NCI-H510A (cell line): Measurements from ENCODE around the gene TNKS1BP1.
"Not testable (repeated sequence)": the region's sequence is repeated elsewhere in the genome, so short reads cannot be mapped to it uniquely, and the experiment has no call there.

ENCODE experiments used
- DNase-seq: peaks from one replicate; lab custom pipeline; 2025; lab: John Stamatoyannopoulos, UW

The TNKS1BP1 gene

GRCh38 chr11:57287884-57288283 is 36.9 kb downstream of the TNKS1BP1 start:
- no peak for DNase-seq

GRCh38 chr11:57283231-57283990 is 41.3 kb downstream of the TNKS1BP1 start:
- DNase-seq, result no peak

- DNase-seq, result not testable (repeated sequence)
Observed at GRCh38 chr11:57281546-57281945, 43.2 kb downstream of the TNKS1BP1 start.

GRCh38 chr11:57279116-57279515 is 45.6 kb downstream of the TNKS1BP1 start:
- DNase-seq, result no peak

- no peak for DNase-seq
Observed at GRCh38 chr11:57278721-57279095, 46.0 kb downstream of the TNKS1BP1 start.

GRCh38 chr11:57277845-57278720 is 46.7 kb downstream of the TNKS1BP1 start:
- DNase-seq, result no peak

- no peak for DNase-seq
Observed at GRCh38 chr11:57276971-57277675, 47.6 kb downstream of the TNKS1BP1 start.

GRCh38 chr11:57276169-57276970 is 48.4 kb downstream of the TNKS1BP1 start:
- DNase-seq, result no peak

GRCh38 chr11:57275582-57275981 is 49.2 kb downstream of the TNKS1BP1 start:
- DNase-seq, result no peak

- DNase-seq, result no peak
Observed at GRCh38 chr11:57274904-57275498, 49.8 kb downstream of the TNKS1BP1 start.

- no peak for DNase-seq
Observed at GRCh38 chr11:57273448-57274058, 51.2 kb downstream of the TNKS1BP1 start.

- no peak for DNase-seq
Observed at GRCh38 chr11:57269571-57270021, 55.2 kb downstream of the TNKS1BP1 start.

- DNase-seq, result no peak
Observed at GRCh38 chr11:57266157-57266556, 58.6 kb downstream of the TNKS1BP1 start.

GRCh38 chr11:57263351-57263750 is 61.4 kb downstream of the TNKS1BP1 start:
- no peak for DNase-seq

- no peak for DNase-seq
Observed at GRCh38 chr11:57262157-57262556, 62.6 kb downstream of the TNKS1BP1 start.

- DNase-seq, result no peak
Observed at GRCh38 chr11:57260937-57261783, 63.6 kb downstream of the TNKS1BP1 start.

GRCh38 chr11:57256119-57256518 is 68.6 kb downstream of the TNKS1BP1 start:
- DNase-seq, result no peak

GRCh38 chr11:57255618-57256017 is 69.1 kb downstream of the TNKS1BP1 start:
- no peak for DNase-seq

GRCh38 chr11:57254631-57255030 is 70.1 kb downstream of the TNKS1BP1 start:
- DNase-seq, result no peak
